Psoas muscle (tissue), 8 donors: ENCODE measurements around the gene ACTRT2. TPM values are rescaled to one million over a fixed set of nuclear protein-coding genes. Genes with fewer than 3 reads are reported as not detected.

ENCODE experiments used
- ATAC-seq, 4 donors: fragments of 200-7000 bp; cut with Tn5 transposase; one replicate each; pipeline ENCODE4 v1.9.1; 2020; ENCODE audit warnings: moderate library complexity in 3 of 4, mild to moderate bottlenecking in 2 of 4
- DNase-seq, 2 donors: peaks; one replicate each; pipeline ENCODE4 v3.0.0-alpha.2; 2020
- H3K27ac ChIP-seq: fragments of 200-600 bp; one replicate; pipeline ENCODE4 v1.8.0; 2022
- H3K27me3 ChIP-seq, 3 donors: fragments of 200-600 bp in 1 of 3; one replicate each; pipeline versions ENCODE4 v1.6.1 to v1.8.0; 2013 to 2022; ENCODE audit warnings: low read length in 2 of 3, mild to moderate bottlenecking in 2 of 3, moderate library complexity in 1 of 3; ENCODE audit not compliant: insufficient read depth in 3 of 3
- H3K36me3 ChIP-seq, 2 donors: fragments of 200-600 bp in 1 of 2; one replicate each; pipeline versions ENCODE4 v1.6.1 to v1.8.0; 2013 to 2022; ENCODE audit warnings: low read depth in 1 of 2, mild to moderate bottlenecking in 1 of 2, moderate library complexity in 1 of 2; ENCODE audit not compliant: insufficient read depth in 1 of 2
- H3K4me1 ChIP-seq: fragments of 200-600 bp; one replicate; pipeline ENCODE4 v1.8.0; 2022
- H3K4me3 ChIP-seq: fragments of 200-600 bp; one replicate; pipeline ENCODE4 v1.8.0; 2022; ENCODE audit warnings: mild to moderate bottlenecking
- H3K9me3 ChIP-seq: fragments of 200-600 bp; one replicate; pipeline ENCODE4 v1.8.0; 2022
- CTCF ChIP-seq: fragments of 200-600 bp; IDR thresholded peaks from one replicate; pipeline ENCODE4 v1.8.0; 2022; ENCODE audit warnings: antibody characterized with exemption
- WGBS, 3 donors: extraction: QIAGEN DNeasy Blood & Tissue Kit; methylation state at CpG; one replicate each; pipeline versions ENCODE4 v1.1.6 to v1.1.7; 2013; 5-methylcytosine and 5-hydroxymethylcytosine counted together
- intact Hi-C, 2 donors: fragments of 100-400 bp; cut with DNase I; formaldehyde crosslinking; loops; one replicate each; pipeline versions ENCODE4 v1.11.0 to v1.14.2; 2022
- polyA plus RNA-seq, 3 donors: library from polyadenylated mRNA; stranded (reverse); fragments of 200-250 nt; gene quantifications; one replicate each; pipeline ENCODE4 v1.2.3, GENCODE V29; 2013
- total RNA-seq, 4 donors: library from RNA; stranded (reverse); fragmentation: NEBNext Ultra II Directional in 2 of 4; extraction: Animal tissue kit (Norgen Biotek cat#: 25700) in 2 of 4; gene quantifications; one replicate each; pipeline versions ENCODE4 v1.2.1 to v1.2.4, GENCODE V29; 2021 to 2023
- donor health status: healthy with polysubstance abuse.
- donor health status: DM: no; HTN: no; CAD: no; lungs with moderate emphysema.
- donor health status: Bipolar disorder and iron deficiency.
- donor health status: healthy.
- donor health status: DM: yes; HTN: yes; CAD: no.
- donor health status: DM: no; HTN: no; CAD: no.
- donor health status: DM: no; HTN: no; CAD: no.
- donor health status: DM: yes; HTN: yes; CAD: no.

The ACTRT2 gene
- total and polyA plus RNA-seq, 7 donors: not detected

- Histone ChIP-seq H3K27ac (no peak overlapping the region), H3K4me1 (no peaks in the 10 kb centered on the region), H3K36me3 (no peaks in the 10 kb centered on the region), H3K4me3 (no peak overlapping the region), H3K27me3 (peaks cover 0 to 41% (median 3%) of the 10 kb centered on the region in 3 donors), H3K9me3 (no peaks in the 10 kb centered on the region)
- WGBS, 3 donors: 92 to 96% (median 92%) methylated on average over 5 of the region's 5 CpGs
- DNase-seq (no peak), ATAC-seq (no peak)
- intact Hi-C loops: no loop called here
- TF ChIP-seq CTCF: no peak
Observed at GRCh38 chr1:2985694-2986548, 35.3 kb upstream of the ACTRT2 start.

GRCh38 chr1:2986549-2987305 is 34.5 kb upstream of the ACTRT2 start:
- no peaks in the 10 kb centered on the region for H3K4me1 ChIP-seq
- H3K27ac ChIP-seq: no peak overlapping the region
- H3K4me3 ChIP-seq: no peak overlapping the region
- H3K9me3 ChIP-seq: no peaks in the 10 kb centered on the region
- TF ChIP-seq CTCF: no peak
- peaks cover 0 to 38% (median 3%) of the 10 kb centered on the region in 3 donors for H3K27me3 ChIP-seq
- intact Hi-C loops: no loop called here
- no peak for ATAC-seq
- no peaks in the 10 kb centered on the region for H3K36me3 ChIP-seq
- 90 to 95% (median 91%) methylated on average over 10 of the region's 10 CpGs for WGBS, 3 donors
- DNase-seq: no peak

- no peaks in the 10 kb centered on the region for H3K9me3 ChIP-seq
- ATAC-seq: no peak
- no peak overlapping the region for H3K27ac ChIP-seq
- no peak for DNase-seq
- H3K36me3 ChIP-seq: no peaks in the 10 kb centered on the region
- no peak overlapping the region for H3K4me3 ChIP-seq
- H3K4me1 ChIP-seq: no peaks in the 10 kb centered on the region
- H3K27me3 ChIP-seq: peaks cover 0 to 28% (median 3%) of the 10 kb centered on the region in 3 donors
- WGBS, 3 donors: 74 to 75% (median 74%) methylated on average over 14 to 16 of the region's 16 CpGs
- no peak for TF ChIP-seq CTCF
- intact Hi-C loops: no loop called here
Observed at GRCh38 chr1:2987773-2988172, 33.5 kb upstream of the ACTRT2 start.

GRCh38 chr1:2988256-2988655 is 33.0 kb upstream of the ACTRT2 start:
- Histone ChIP-seq H3K27me3 (peaks cover 0 to 24% (median 3%) of the 10 kb centered on the region in 3 donors), H3K4me1 (no peaks in the 10 kb centered on the region), H3K36me3 (no peaks in the 10 kb centered on the region), H3K4me3 (no peak overlapping the region), H3K27ac (no peak overlapping the region), H3K9me3 (no peaks in the 10 kb centered on the region)
- intact Hi-C loops: no loop called here
- 57 to 61% (median 58%) methylated on average over 10 of the region's 10 CpGs for WGBS, 3 donors
- DNase-seq (no peak), ATAC-seq (no peak)
- TF ChIP-seq CTCF: no peak
